Activated T-cell treated with anti-CD3 and anti-CD28 coated beads for 1 hour (primary cell): ENCODE data around the gene SEL1L3.

ENCODE experiments used
- DNase-seq: peaks from one replicate; pipeline ENCODE4 v3.0.0-alpha.2; 2020; ENCODE audit warnings: low read depth

The SEL1L3 gene

DNA sequence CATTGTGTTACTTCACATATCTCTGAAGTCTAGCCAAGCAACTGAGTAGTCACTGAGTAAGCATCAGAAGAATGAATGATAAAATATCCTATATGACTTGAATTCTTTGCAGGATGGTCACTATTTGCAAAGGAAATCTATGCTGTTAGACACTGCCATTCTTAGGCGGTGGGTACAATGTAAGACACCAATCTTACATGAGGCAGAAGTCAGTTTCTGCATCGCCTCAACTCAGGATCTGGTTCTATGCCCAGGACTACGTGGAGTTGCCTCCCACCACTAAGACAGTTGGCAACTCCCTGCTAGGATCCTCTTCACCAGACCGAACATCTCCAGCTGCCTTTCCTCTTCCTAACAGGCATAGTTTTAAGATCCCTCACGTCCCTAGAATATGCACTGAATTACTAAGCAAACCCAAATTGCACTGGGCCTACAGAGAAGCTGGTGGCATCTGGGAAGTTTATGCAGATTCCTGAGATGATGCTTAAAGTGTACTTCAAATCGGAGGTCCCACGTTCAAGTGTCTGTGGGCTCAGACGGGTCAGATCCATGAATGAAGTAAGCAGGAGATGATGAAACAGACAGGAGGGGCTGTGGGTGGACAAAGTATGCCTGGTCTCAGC lies 45.6 kb downstream of the SEL1L3 start:
- no peak for DNase-seq

DNA sequence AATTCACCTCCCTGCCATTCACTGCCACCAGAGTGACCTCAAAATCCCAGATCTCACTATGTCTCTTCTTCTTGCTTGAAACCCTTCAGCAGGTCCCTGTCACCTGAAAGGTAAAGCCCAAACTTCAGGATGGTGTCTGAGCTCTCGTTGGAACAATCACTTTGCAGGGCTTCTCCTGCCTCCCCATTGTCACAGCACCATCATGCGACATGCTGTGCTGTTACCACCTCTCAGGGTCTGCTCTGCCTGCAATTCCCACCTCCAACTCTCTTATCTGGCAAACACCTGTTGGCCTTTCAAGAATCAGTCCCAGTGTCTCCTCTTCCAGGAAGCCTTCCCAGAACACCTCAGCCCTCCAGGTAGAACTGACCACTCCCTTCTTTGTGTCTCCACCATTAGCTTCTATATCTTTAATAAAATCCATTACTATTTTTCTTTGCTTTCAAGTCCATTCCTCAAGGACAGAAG lies 46.2 kb downstream of the SEL1L3 start:
- no peak for DNase-seq

DNA sequence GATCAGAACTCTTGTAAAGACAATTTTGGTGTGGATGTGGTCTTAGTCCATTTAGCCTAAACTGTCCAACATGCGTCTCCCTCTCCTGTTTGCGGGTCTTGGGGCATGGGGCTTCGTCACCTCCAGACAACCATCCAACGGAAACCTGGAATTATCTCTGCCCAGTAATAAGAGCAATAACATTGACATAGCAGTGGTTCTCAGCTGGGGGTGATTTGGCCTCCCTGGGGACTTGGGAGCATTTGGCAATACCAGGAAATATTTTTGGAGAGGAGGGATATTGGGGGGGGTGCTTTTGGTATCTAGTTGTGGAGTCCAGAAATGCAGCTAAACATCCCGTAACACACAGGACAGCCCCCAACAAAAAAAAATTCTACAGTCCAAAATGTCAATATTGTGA lies 47.2 kb downstream of the SEL1L3 start:
- DNase-seq = no peak

- no peak for DNase-seq
Observed at GRCh38 chr4:25814301-25815136, 48.3 kb downstream of the SEL1L3 start.

GRCh38 chr4:25813448-25814106 lies 49.2 kb downstream of the SEL1L3 start:
- no peak for DNase-seq

DNA sequence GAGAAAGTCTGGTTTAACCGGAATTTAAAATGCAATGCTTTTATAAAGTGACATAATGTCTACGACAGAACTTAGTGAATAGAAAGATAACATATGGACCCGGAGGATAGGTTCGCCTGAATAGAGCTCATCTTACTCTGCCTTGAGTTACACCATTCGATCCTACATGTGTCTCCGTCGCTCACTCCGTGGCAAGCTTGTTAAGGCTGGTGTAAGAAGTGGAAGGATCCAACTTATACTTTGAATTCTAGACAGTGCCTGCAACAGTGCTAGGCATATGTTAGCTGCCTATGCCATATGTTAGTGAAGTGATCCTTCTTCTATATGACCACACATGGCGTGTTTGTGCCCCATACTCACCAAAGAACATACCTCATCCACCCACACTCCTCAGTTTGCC lies 50.9 kb downstream of the SEL1L3 start:
- DNase-seq = no peak

GRCh38 chr4:25811374-25811690 lies 51.5 kb downstream of the SEL1L3 start:
- no peak for DNase-seq

- DNase-seq = no peak
Observed at GRCh38 chr4:25810461-25811373, 52.1 kb downstream of the SEL1L3 start.

GRCh38 chr4:25809996-25810395 lies 52.8 kb downstream of the SEL1L3 start:
- no peak for DNase-seq

GRCh38 chr4:25807102-25807728 lies 55.6 kb downstream of the SEL1L3 start:
- no peak for DNase-seq

GRCh38 chr4:25805255-25805860 lies 57.4 kb downstream of the SEL1L3 start:
- no peak for DNase-seq

GRCh38 chr4:25803720-25804225 lies 59.0 kb downstream of the SEL1L3 start:
- DNase-seq = no peak

DNA sequence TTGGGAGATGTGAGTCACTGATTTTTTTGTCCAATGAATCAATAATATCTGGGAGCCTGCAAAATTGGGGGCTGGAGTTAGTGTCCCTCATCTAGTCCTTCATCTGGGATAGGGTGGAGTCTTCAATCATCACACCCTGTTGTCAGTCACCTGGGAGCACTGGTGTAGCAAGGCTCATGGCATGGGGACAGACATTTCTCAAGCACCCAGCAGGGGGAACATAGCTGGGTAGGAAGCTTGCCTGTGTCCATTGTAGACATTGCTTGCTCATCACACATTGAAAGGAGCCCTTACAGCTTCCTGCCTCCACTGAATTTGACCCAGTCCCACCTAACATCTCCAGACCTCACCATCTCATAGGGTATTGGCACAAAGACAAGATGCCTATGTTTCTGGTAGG lies 61.2 kb downstream of the SEL1L3 start:
- no peak for DNase-seq

DNA sequence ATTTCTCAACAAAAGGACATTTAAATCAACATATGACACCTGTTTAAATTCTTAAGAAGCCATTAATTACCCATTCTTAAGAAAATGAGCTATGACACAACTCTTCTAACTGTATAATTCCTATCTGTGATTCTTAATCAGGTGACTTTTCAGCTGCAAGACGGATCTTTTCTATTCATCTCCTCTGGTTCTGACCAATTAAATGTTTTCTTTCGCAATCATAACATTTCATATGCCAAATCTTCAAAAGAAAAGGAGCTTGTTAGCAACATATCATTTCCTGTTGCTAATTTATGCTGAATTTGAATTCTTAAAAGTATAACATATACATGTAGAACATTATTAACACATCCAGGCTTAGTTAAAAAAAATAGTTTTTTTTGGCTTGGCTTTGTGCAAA lies 62.5 kb downstream of the SEL1L3 start:
- no peak for DNase-seq

GRCh38 chr4:25799522-25799921 lies 63.3 kb downstream of the SEL1L3 start:
- DNase-seq = no peak

DNA sequence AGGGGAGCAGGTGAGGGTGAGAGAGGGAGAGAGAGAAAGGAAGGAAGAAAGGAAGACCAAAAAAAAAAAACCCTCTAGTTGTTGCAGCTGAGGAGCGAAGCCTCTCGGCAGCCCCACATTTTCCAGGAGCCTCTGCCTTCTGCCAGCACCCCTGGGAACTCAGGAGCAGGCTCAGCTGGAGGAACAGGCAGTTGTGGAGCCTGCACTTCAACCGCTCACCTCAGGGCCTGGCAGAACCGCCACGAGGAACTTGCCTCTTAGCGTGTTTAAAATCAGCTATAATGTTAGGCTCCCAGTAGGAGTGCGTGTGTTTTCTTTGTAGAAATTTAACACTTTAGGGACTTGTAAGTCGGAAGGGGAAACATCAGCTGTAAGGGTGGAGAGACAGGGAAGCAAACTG lies 65.7 kb downstream of the SEL1L3 start:
- no peak for DNase-seq

- no peak for DNase-seq
Observed at GRCh38 chr4:25795566-25796454, 67.0 kb downstream of the SEL1L3 start.

DNA sequence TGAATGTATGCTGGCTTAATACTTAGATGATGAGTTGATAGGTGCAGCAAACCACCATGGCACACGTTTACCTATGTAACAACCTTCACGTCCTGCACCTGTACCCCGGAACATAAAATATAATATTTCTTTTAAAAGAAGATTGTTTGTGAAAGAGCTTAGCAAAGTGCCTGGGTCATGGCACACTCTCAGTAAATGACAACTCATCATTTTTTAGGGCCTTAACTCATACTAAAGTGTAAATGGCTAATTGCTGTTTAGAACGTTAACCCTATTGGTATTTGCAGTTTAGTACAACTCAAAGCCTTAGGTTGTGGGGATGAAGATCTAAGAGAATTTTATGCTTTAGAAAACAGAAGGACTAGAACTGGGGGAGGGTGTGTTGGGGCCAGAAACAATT lies 67.7 kb downstream of the SEL1L3 start:
- no peak for DNase-seq

DNA sequence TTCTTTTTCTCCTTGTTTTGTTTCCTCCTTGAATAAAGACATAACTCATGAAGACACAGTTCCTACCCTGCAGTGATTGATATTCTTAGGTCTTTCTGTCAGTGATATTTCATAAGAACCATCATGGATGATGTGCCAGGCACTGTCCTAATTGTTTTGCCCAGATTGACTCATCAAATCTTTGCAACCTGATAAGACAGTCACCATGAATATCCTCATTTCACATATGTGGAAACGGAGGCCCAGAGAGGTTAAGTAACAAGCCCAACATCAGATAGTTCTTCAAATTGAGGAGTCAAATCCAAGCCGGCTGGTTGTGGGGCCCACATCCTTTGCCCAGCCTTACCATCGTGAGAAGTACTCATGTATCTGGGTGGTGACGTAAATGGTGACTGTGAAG lies 69.9 kb downstream of the SEL1L3 start:
- DNase-seq = no peak

GRCh38 chr4:25792200-25792791 lies 70.5 kb downstream of the SEL1L3 start:
- DNase-seq = no peak
